ENCODE data around the gene TYMS.
A peak's percentile ranks its signal among the peaks of the same experiment; 100 is the strongest.

Gene TYMS

GRCh38 chr18:712401-713134 is 55.1 kb downstream of the TYMS start, which contains the start of gene ENOSF1:
Gene ENOSF1 (minus strand): TSS chr18:712630. CDS start chr18:712587, 43 bp downstream.
- DNase-seq (ENCODE audit: low spot score), result peak; percentile 93

- no peak for DNase-seq (ENCODE audit: low spot score)
Measured at GRCh38 chr18:713135-713490, 55.7 kb downstream of the TYMS start.

GRCh38 chr18:715626-716025 is 58.2 kb downstream of the TYMS start:
- DNase-seq (ENCODE audit: low spot score), result no peak

GRCh38 chr18:717003-717402 is 59.5 kb downstream of the TYMS start:
- no peak for DNase-seq (ENCODE audit: low spot score)

Data from ecto neural progenitor cell (in vitro differentiated cells).